Stimulated activated CD4-positive, alpha-beta T cell treated with anti-CD3 and anti-CD28 coated beads, TNF-alpha, amount 100 ng/mL, for 1 hour (primary cell): ENCODE results near the gene PSMG4.

Experiments used
- DNase-seq, 3 donors: peaks; one replicate each; pipeline ENCODE4 v3.0.0-alpha.2; 2020; ENCODE audit warnings: low read depth in 3 of 3, low spot score in 1 of 3

The PSMG4 gene

DNA sequence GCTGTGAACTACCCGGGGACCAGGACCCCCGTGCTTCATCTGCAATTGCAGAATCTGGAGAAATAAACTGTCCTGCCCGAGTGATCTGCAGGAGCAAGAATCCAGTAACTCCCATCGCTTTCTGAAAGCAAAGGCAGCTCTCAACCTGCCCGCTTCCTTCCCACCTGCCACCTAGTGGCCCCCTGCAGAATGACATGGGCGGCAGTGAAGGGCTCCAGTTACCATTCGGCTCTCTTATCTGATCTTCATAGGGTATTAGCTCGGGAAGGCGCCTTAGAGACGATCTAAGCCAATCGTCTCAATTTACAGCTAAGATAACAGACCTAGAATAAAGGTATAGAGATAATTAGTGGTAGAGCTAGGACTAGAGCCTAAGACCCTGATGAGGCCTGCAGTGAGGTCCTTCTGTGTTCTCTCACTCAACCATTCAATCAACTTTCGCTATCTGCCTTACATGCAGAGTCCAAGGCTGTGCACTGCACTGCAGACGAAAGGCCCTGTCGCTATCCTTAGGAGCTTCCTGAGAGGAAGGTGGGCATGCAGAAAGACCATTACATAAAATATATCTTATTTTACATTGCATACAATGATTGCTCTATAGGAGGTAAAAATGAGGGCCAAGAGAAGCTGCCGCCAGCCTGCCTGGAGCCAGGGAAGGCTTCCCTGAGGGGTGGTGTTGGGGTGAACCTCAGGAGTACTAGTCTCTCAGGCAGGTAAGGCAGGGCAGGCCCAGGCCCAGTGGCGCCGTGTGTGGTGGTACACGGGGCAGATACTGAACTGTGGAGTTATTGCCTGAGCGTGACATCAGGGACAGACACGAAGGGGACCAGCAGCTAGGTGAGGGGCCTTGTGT, 7.1 kb upstream of the PSMG4 start:
- peak; percentile 49 to 76 (median 58) for DNase-seq

DNA sequence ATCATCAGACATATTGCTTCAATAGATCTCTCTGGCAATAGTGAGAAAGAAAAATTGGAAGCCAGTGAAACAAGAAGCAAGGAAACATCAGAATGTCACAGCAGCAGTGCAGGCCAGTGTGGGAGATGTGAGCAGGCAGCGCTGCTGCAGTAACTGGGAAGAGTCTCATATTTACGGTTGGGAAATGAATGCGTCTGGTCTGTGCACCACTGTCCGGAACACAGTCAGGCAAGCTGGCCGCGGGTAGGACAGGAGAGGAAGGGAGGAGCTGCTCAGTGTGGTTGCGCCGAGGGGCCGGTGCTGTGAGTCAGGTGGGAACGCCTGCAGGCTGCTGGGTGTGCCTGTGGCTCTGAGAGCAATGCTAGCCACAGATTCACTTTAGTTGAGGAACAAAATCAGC, 6.4 kb upstream of the PSMG4 start:
- DNase-seq = no peak

- DNase-seq = no peak
Observed at GRCh38 chr6:3252861-3253596, 5.7 kb upstream of the PSMG4 start.

DNA sequence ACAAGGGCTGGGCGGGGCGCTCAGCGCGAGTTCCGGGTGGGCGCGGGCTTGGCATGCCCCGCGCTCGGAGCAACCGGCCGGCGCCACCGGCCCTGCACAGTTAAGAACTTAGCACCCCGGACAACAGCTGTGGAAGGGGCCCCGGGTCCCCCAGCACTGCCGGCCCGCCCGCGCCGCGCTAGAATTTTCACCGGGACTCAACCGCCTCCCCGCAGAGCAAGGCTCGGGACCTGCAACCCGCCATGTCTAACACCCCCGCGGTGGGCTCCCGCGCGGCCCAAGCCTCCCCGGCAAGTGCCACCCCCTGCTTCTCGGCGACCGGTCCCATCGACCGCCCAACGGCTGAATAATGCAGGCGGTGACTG, 5.2 kb upstream of the PSMG4 start:
- DNase-seq = no peak

DNA sequence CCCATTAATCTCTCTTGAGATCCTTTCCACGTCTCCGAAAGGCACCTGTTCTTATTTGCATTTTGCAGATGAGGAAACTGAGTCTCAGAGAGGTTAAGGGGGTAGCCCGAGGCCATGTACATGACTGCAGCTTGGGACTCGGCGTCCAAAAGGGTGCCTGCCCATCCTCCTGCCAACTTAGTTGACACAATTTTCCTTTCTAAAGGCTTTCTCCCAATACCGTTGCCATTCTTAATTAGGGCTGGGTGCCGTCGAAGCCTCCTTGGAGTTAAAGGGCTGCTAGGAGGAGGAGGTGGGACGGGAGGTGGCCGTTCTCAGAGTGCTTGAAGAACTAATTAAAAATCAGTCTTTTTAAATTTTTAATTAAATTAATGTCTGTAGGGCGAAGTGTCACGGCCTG, 546 bp upstream of the PSMG4 start:
- DNase-seq = no peak

DNA sequence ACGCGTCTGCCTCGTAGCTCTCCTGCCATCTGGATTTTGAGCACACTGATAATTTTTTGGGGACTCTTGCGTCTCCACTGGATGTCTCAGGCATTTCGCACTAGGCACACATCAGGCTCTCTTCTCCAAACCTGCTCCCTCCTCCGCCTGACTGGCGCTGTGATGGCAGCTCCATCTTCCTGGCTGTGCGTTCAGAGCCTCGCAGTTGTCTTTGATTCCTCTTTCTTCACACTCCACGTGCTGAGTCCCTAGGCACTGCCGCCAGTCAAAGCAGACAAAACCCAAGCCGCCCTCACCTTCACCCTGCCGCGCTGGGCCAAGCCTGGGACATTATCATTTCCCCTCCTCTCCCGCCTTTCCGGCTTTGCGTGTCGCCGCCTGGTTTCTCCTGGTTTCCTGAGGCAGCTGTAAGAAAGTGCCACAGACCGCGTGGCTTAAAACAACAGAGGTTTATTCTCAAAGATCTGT, 778 bp downstream of the PSMG4 start:
- peak in 1 of 3 donors; percentile 21 for DNase-seq

DNA sequence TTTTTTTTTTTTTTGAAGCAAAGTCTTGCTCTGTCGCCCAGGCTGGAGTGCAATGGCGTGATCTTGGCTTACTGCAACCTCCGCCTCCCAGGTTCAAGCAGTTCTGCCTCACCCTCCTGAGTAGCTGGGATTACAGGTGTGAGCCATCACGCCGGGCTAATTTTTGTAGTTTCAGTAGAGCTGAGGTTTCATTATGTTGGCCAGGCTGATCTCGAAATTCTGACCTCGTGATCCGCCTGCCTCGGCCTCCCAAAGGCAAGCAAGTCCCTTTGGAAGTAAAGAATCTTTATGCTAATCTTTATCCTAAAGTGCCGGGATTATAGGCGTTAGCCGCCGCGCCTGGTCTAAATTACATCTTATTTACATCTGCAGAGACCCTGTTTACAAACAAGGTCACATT, 1.5 kb downstream of the PSMG4 start:
- DNase-seq = no peak

DNA sequence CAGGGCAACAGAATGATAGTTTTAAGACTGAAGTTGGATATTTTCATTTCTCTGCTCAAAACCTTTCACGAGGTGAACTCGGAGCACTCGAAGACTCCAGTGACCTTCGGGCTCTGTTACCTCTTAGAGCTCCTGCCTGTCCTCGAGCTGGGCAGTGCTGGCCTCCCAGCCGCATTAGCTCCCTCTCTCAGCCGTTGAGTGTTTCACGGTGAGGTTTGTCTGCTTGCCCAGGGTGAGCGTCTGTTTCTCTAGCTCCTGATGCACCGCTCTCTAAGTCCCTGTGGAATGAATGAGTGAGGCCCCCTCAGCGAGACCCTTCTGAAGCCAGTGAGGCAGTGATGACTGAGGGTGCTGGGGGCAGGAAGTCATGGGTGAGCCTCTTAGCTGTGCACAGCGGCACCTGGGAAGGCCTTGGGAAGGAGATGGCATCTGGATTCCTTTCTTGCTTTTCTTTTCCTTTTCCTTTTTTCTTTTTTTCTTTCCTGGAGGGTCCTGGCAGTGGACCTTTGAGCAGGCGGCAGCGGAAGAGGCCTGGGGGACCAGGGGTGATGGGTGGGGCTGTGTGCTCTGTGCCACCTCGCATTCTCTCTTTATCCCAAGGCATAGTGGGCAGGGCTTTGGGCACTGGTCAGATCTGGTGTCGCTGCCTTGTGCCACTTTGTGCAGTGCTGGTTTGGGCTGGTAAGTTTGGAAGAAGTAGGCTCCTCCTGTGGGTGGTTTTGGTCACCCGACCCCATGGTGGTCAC, 2.2 kb downstream of the PSMG4 start:
- no peak for DNase-seq

DNA sequence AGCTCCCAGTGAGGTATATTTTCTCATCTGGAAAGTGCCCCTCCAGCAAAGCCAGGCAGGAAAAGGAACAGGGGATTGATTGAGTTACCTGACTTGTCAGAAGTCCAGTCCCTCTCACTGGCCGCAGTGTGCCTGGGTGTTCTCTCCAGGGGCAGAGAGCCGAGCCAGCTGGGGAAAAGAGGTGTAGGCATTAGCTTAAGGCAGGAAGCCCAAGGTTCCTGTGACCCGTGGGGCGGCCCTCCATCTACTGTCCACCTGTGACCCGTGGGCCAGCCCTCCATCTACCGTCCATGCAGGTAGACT, 2.7 kb downstream of the PSMG4 start:
- no peak for DNase-seq

GRCh38 chr6:3261921-3262320, 3.2 kb downstream of the PSMG4 start:
- no peak for DNase-seq

DNA sequence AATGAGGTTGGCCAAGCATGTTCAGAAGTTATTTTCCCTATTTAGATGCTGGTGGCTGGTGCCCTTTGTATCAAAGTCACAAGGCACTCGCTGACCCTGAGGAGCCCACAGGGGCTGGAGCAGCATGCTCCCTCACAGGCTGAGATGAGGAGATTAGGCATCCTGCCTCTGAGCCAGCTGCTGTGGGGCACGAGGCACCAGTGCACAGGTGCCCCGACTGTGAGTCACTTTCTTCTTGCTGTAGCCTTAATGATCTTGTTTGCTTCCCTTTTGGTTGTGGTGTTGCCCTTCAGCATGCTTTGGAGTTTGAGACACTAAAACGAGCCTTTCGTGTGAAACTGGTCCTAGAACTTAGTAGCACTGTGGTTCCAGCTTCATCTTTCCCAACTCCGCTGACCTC, 4.3 kb downstream of the PSMG4 start:
- no peak for DNase-seq

DNA sequence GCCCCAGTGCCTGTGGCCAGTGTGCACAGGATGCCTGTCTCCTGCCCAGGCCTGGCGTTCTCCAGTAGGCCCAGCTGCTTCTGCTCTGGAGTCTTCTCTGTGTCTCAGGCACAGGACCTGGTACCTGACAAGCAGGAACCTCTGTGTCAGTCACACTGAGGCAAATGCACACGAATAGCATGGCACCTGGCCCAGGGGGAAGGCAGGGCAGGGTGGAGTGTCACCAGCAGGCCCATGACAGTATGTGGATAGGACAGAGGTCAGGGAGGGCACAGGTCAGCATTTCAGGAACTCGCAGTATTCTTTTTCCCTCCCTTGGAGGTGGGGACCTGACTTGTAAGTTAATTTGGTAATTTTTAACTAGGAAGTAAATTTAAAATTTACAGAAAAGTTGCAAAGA, 5.6 kb downstream of the PSMG4 start:
- DNase-seq = no peak

GRCh38 chr6:3265671-3266070, 6.9 kb downstream of the PSMG4 start:
- DNase-seq = no peak

DNA sequence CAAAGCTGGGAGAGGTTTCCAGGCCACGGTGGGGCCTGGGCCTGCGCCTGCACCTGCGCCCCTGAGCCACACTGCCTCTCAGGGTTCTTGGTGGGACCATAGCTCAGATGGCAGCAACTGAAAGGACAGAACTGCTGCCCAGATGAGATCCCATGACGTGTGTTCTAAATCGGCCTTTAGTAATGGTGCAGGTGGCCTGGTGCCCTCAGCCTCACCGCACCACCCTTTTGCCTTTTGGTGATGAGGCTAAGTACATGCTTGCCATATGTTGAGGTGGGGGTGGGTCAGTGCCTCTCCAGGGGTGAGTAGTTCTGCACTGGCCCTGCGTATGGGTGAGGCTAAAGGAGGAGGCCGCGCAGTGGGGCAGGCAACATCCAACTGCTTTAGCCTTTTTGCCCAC, 7.4 kb downstream of the PSMG4 start:
- DNase-seq = no peak

- DNase-seq = no peak
Observed at GRCh38 chr6:3267162-3267561, 8.4 kb downstream of the PSMG4 start.

GRCh38 chr6:3268680-3269079, 9.9 kb downstream of the PSMG4 start:
- DNase-seq = no peak

DNA sequence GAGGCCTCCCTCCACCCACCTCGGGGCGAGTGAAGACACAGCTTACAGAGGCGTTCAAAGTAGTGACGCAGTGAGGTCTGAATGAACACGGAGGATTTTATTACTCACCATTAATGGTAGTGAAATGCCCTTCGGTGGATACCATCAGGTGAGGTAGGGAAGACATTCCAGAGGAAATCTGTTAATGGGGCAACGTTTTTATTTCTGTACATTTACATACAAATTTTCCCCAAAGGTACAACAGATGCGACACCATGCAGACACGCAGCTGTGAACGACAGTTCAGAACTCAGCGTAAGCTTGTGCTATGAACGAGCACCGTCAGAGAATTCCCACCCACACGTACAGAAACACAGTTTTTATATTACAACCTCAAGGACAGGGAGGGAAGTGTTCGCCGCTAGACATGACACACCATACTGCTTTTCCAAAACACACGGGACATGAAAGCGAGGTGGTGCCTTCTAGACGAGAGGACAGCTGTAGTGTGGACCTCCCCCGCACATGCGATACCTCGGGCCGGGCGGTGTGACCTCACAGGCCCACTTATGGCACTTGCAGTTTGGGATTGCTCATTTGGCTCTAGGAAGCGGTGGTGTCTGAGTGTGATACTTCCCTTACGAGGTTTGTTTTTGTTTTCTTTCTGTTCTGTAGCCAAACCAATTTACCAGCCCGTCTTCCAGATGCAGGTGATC, 10.7 kb downstream of the PSMG4 start:
- DNase-seq = no peak

DNA sequence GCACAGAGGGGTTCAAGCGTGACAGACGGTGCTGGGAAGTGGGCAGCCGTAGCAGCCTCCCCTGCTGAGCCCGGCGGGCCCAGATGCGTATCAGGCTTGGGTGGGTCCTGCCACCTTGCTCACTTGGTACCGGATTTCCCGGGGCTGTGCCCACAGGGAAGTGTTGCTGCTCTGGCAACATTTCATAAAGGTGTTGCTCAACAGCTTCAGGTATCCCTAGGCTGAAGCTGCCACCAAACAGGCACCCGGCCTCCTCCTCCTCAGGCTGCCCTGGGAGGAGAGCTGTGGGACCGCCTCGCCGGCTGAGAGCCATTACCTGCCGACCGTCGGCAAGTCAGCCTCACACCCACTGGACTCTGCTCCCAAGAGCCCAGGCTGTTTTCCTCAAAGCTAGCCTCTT, 11.5 kb downstream of the PSMG4 start:
- DNase-seq = no peak

- no peak for DNase-seq
Observed at GRCh38 chr6:3271756-3272155, 13.0 kb downstream of the PSMG4 start.

- DNase-seq = no peak
Observed at GRCh38 chr6:3272911-3273547, 14.3 kb downstream of the PSMG4 start.
